H1 (cell line): ENCODE measurements around the gene ASAP2. TPM values are rescaled to one million over a fixed set of nuclear protein-coding genes. Genes with fewer than 3 reads are reported as not detected.

Source experiments
- CTCF ChIA-PET: fragments of 300-600 bp; sonication (Branson Sonifier 250); formaldehyde crosslinking; loops from one replicate; lab custom pipeline; 2021; ENCODE audit not compliant: partially characterized antibody; lab: Charles Lee
- POLR2A ChIA-PET: fragments of 300-600 bp; sonication (Branson Sonifier 250); formaldehyde crosslinking; loops from one replicate; lab custom pipeline; 2021; ENCODE audit warnings: inconsistent platforms; ENCODE audit not compliant: partially characterized antibody; lab: Charles Lee
- DNase-seq, 2 experiments: peaks; one replicate each; pipeline versions ENCODE4 v3.0.0 to v3.0.0-alpha.2; 2010 to 2022; ENCODE audit warnings: low spot score in 2 of 2, low read depth in 1 of 2, mixed read lengths in 1 of 2
- FAIRE-seq: peaks from 2 replicates; lab custom pipeline; 2011; peaks lifted over from hg19 to GRCh38; lab: Jason Lieb, UNC
- H2AFZ ChIP-seq: 2 replicates; pipeline ENCODE4 v1.8.1; 2012; ENCODE audit warnings: low read length, inconsistent platforms
- H2AK5ac ChIP-seq: 2 replicates; pipeline ENCODE4 v1.6.1; 2013; ENCODE audit warnings: low read depth, low read length
- H2BK120ac ChIP-seq: replicated peaks from 2 replicates; pipeline ENCODE3; 2013; ENCODE audit warnings: low read depth, low read length, inconsistent platforms
- H2BK12ac ChIP-seq: 2 replicates; pipeline ENCODE4 v1.6.1; 2013; ENCODE audit warnings: low read depth, low read length
- H2BK15ac ChIP-seq: 2 replicates; pipeline ENCODE4 v1.6.1; 2013; ENCODE audit warnings: low read length
- H2BK20ac ChIP-seq: 2 replicates; pipeline ENCODE4 v1.6.1; 2013; ENCODE audit warnings: low read length
- H2BK5ac ChIP-seq: 2 replicates; pipeline ENCODE4 v1.6.1; 2013; ENCODE audit warnings: low read depth, low read length
- H3K14ac ChIP-seq: 2 replicates; pipeline ENCODE4 v1.6.1; 2013; ENCODE audit warnings: inconsistent platforms; ENCODE audit not compliant: insufficient read length
- H3K18ac ChIP-seq: 2 replicates; pipeline ENCODE4 v1.6.1; 2013; ENCODE audit warnings: low read length; ENCODE audit errors: extremely low read depth
- H3K23ac ChIP-seq: 2 replicates; pipeline ENCODE4 v1.6.1; 2013; ENCODE audit warnings: inconsistent platforms; ENCODE audit not compliant: insufficient read length
- H3K23me2 ChIP-seq: 2 replicates; pipeline ENCODE4 v1.6.1; 2013; ENCODE audit warnings: low read depth, low read length
- H3K27ac ChIP-seq: 2 replicates; pipeline ENCODE4 v1.6.1; 2011; ENCODE audit warnings: low read depth, low read length, inconsistent platforms
- H3K27me3 ChIP-seq, 4 experiments: replicated peaks in 1 of 4; 1 replicate in 1 of 4; 2 replicates in 3 of 4; pipeline versions ENCODE4 v1.6.1 to v1.8.1; 2011 to 2013; ENCODE audit warnings: low read length in 3 of 4, mild to moderate bottlenecking in 3 of 4, inconsistent platforms in 2 of 4, mixed read lengths in 2 of 4, moderate library complexity in 1 of 4; ENCODE audit not compliant: control insufficient read depth in 3 of 4, insufficient read depth in 3 of 4; ENCODE audit errors: extremely low read depth in 1 of 4
- H3K36me3 ChIP-seq, 4 experiments: 2 replicates each; pipeline versions ENCODE4 v1.6.1 to v1.8.1; 2011 to 2013; ENCODE audit warnings: mild to moderate bottlenecking in 4 of 4, low read length in 3 of 4, moderate library complexity in 2 of 4, control low read depth in 1 of 4, inconsistent platforms in 1 of 4; ENCODE audit not compliant: insufficient read depth in 4 of 4, control insufficient read depth in 2 of 4
- H3K4ac ChIP-seq: replicated peaks from 2 replicates; pipeline ENCODE3; 2013; ENCODE audit warnings: low read length, low read depth, mixed read lengths, inconsistent platforms; ENCODE audit not compliant: insufficient read length
- H3K4me1 ChIP-seq, 4 experiments: replicated peaks in 1 of 4; 1 replicate in 1 of 4; 2 replicates in 3 of 4; pipeline versions ENCODE4 v1.6.1 to v1.8.1; 2011 to 2013; ENCODE audit warnings: low read length in 3 of 4, inconsistent platforms in 2 of 4, mixed read lengths in 1 of 4; ENCODE audit not compliant: insufficient read depth in 4 of 4, control insufficient read depth in 3 of 4
- H3K4me2 ChIP-seq, 2 experiments: 2 replicates each; pipeline versions ENCODE4 v1.6.1 to v1.8.1; 2011 to 2013; ENCODE audit warnings: low read depth in 2 of 2, low read length in 2 of 2, control low read depth in 1 of 2, inconsistent platforms in 1 of 2, mild to moderate bottlenecking in 1 of 2; ENCODE audit not compliant: insufficient read depth in 1 of 2
- H3K4me3 ChIP-seq, 4 experiments: fragments of 200-600, 300-600 bp in 1 of 4; sonication (generic), shearing (Covaris generic), sonication (Bioruptor Twin) in 1 of 4; 2 replicates each; pipeline versions ENCODE4 v1.5.1 to v1.8.1; 2011 to 2016; ENCODE audit warnings: low read length in 4 of 4, low read depth in 3 of 4, control low read depth in 2 of 4, inconsistent platforms in 2 of 4, mild to moderate bottlenecking in 2 of 4, mixed read lengths in 1 of 4, moderate library complexity in 1 of 4; ENCODE audit not compliant: insufficient read depth in 2 of 4; ENCODE audit errors: extremely low read depth in 1 of 4
- H3K56ac ChIP-seq: replicated peaks from 2 replicates; pipeline ENCODE3; 2013; ENCODE audit warnings: low read depth, mild to moderate bottlenecking, mixed read lengths, low read length, inconsistent platforms; ENCODE audit not compliant: insufficient read length
- H3K79me1 ChIP-seq: 2 replicates; pipeline ENCODE4 v1.6.1; 2013; ENCODE audit warnings: low read depth, low read length, control low read depth
- H3K79me2 ChIP-seq, 2 experiments: 2 replicates each; pipeline versions ENCODE4 v1.6.1 to v1.8.1; 2012 to 2013; ENCODE audit warnings: low read length in 2 of 2, mild to moderate bottlenecking in 2 of 2, inconsistent platforms in 1 of 2; ENCODE audit not compliant: insufficient read depth in 2 of 2, control insufficient read depth in 1 of 2
- H3K9ac ChIP-seq, 4 experiments: replicated peaks in 1 of 4; 1 replicate in 1 of 4; 2 replicates in 3 of 4; pipeline versions ENCODE4 v1.6.1 to v1.8.1; 2011 to 2013; ENCODE audit warnings: low read depth in 3 of 4, low read length in 3 of 4, control low read depth in 2 of 4, mild to moderate bottlenecking in 2 of 4, moderate library complexity in 2 of 4, inconsistent platforms in 1 of 4; ENCODE audit errors: extremely low read depth in 1 of 4
- H3K9me3 ChIP-seq, 2 experiments: 2 replicates each; pipeline versions ENCODE4 v1.6.1 to v1.8.1; 2012 to 2013; ENCODE audit warnings: mild to moderate bottlenecking in 2 of 2, moderate library complexity in 2 of 2, control low read depth in 1 of 2, inconsistent platforms in 1 of 2, low read depth in 1 of 2, low read length in 1 of 2, mixed read lengths in 1 of 2; ENCODE audit not compliant: insufficient read depth in 2 of 2
- H4K20me1 ChIP-seq, 2 experiments: replicated peaks in 1 of 2; 2 replicates each; pipeline versions ENCODE3 to v1.8.1; 2011 to 2013; ENCODE audit warnings: inconsistent platforms in 2 of 2, low read length in 2 of 2, mild to moderate bottlenecking in 1 of 2; ENCODE audit not compliant: insufficient read depth in 2 of 2, control insufficient read depth in 1 of 2
- H4K5ac ChIP-seq: 2 replicates; pipeline ENCODE4 v1.6.1; 2013; ENCODE audit warnings: low read length, low read depth, mixed read lengths, inconsistent platforms; ENCODE audit not compliant: insufficient read length
- H4K8ac ChIP-seq: 2 replicates; pipeline ENCODE4 v1.8.0; 2013; ENCODE audit warnings: mild to moderate bottlenecking, moderate library complexity, low read length, inconsistent platforms; ENCODE audit not compliant: insufficient read depth; ENCODE audit errors: extremely low read depth
- H4K91ac ChIP-seq: replicated peaks from 2 replicates; pipeline ENCODE3; 2013; ENCODE audit warnings: low read length, mixed read lengths, inconsistent platforms; ENCODE audit not compliant: insufficient read length
- CBX5 ChIP-seq: fragments of 300-800, 300-1000 bp; sonication (generic); IDR thresholded peaks from 2 replicates; pipeline ENCODE4 v1.7.1; 2016; ENCODE audit warnings: antibody characterized with exemption, low read length, low read depth
- CHD1 ChIP-seq: IDR thresholded peaks from 2 replicates; pipeline ENCODE4 v1.6.1; 2012; ENCODE audit warnings: low read depth, low read length, improper control_type of control experiment
- EGR1 ChIP-seq: IDR thresholded peaks from 2 replicates; pipeline ENCODE4 v1.6.1; 2011; ENCODE audit warnings: low read depth, low read length, borderline replicate concordance
- EP300 ChIP-seq, 2 experiments: IDR thresholded peaks; 1 replicate in 1 of 2; 2 replicates in 1 of 2; pipeline ENCODE4 v1.6.1; 2011 to 2012; ENCODE audit warnings: low read depth in 2 of 2, low read length in 2 of 2, mild to moderate bottlenecking in 2 of 2, borderline replicate concordance in 1 of 2, inconsistent platforms in 1 of 2, moderate library complexity in 1 of 2
- GABPA ChIP-seq: IDR thresholded peaks from 2 replicates; pipeline ENCODE4 v1.6.1; 2011; ENCODE audit warnings: mild to moderate bottlenecking, low read length, moderate library complexity, borderline replicate concordance; ENCODE audit not compliant: insufficient read depth
- GTF2F1 ChIP-seq: IDR thresholded peaks from 2 replicates; pipeline ENCODE4 v1.6.1; 2012; ENCODE audit warnings: low read depth, low read length, improper control_type of control experiment, borderline replicate concordance
- SP4 ChIP-seq: IDR thresholded peaks from 2 replicates; pipeline ENCODE4 v1.6.1; 2012; ENCODE audit warnings: low read length, inconsistent platforms
- SUZ12 ChIP-seq: fragments of 200-600 bp; sonication (generic); IDR thresholded peaks from 2 replicates; pipeline ENCODE4 v1.6.1; 2012; ENCODE audit warnings: mild to moderate bottlenecking, inconsistent platforms, low read length, moderate library complexity, mixed read lengths
- YY1 ChIP-seq: IDR thresholded peaks from 2 replicates; pipeline ENCODE4 v1.6.1; 2011; ENCODE audit warnings: low read depth, mild to moderate bottlenecking, low read length
- WGBS, 2 experiments: shearing (Covaris generic) in 1 of 2; methylation state at CpG; one replicate each; pipeline versions ENCODE4 v1.1.6 to v1.1.7; 2013 to 2015; ENCODE audit warnings: low lambda C conversion rate in 2 of 2, mixed read lengths in 2 of 2, inconsistent platforms in 1 of 2, low coverage in 1 of 2, missing lambda C conversion rate in 1 of 2; ENCODE audit not compliant: insufficient replicate concordance in 2 of 2, insufficient coverage in 1 of 2, insufficient read length in 1 of 2; ENCODE audit errors: extremely low coverage in 1 of 2, missing lambda C conversion rate in 1 of 2; 5-methylcytosine and 5-hydroxymethylcytosine counted together
- polyA plus RNA-seq, 7 experiments: library from polyadenylated mRNA; depleted of rRNA in 3 of 7; stranded (reverse) in 5 of 7; unstranded in 2 of 7; fragments of >200 nt in 5 of 7; fragments of 200-250 nt in 2 of 7; gene quantifications; 1 replicate in 5 of 7; 2 replicates in 1 of 7; 4 replicates in 1 of 7; pipeline versions ENCODE4 v1.2.1 to v1.2.3, GENCODE V29; 2011 to 2013; ENCODE audit warnings: missing spikeins in 2 of 7, mixed read lengths in 2 of 7
- total RNA-seq: library from RNA; stranded (reverse); fragmentation: NEBNext Ultra II Directional; extraction: Animal tissue kit (Norgen Biotek cat#: 25700); gene quantifications from 2 replicates; pipeline ENCODE4 v1.2.1, GENCODE V29; 2021
- TF ChIP-seq, protein P1 (sequence below): IDR thresholded peaks from 2 replicates; pipeline ENCODE4 v1.6.1; 2011; ENCODE audit warnings: low read length, improper control_type of control experiment

The ASAP2 gene
- total and polyA plus RNA-seq, 2 of the 8 experiments (the other 6 are each of a cell fraction or from before 2014, with no cell fraction given) = 10.2 to 18.7 TPM

DNA sequence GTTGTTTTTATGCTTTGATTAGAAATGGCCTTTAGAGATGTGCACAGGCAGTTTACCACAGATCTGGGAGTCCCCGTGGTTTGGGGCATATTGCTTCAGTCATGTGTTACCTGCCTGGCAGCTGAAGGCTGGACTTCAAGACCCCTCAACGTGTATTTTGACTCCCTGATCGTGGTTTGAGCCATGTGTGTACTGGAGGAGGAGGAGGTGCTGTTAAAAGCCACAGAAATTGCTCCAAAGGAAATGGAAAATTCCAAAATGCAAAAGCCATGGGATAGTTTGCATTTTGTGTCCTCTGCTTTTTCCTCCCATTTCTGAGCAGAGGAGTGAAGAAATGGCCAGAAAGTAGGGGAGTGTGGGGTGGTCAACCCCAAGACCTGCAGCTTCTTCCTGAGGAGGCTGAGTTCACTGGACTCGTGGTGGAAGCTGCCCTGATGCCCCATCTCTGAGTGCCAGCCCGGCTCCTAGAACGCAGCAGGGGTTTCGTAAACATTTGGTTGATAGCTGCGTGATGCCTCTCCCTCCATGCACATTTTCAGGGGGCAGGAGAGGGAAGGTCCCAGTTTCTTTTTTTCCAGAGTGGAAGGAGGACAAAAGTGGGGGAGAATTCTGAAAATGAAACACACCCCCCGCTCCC is 171.0 kb downstream of the ASAP2 start:
- Histone ChIP-seq H2BK15ac (no peak overlapping the region), H3K4me1 (peaks cover 0 to 9% (median 4%) of the 10 kb centered on the region in 4 experiments; a peak in 4 of 7 replicates), H3K36me3 (peaks cover 0 to 6% (median 2%) of the 10 kb centered on the region in 4 experiments; a peak in 1 of 8 replicates), H3K9ac (no peak overlapping the region), H3K23me2 (no peaks in the 10 kb centered on the region), H3K27me3 (no peaks in the 10 kb centered on the region), H3K79me2 (no peaks in the 10 kb centered on the region), H4K91ac (no peak overlapping the region), H3K4me2 (no peak overlapping the region), H2BK20ac (no peak overlapping the region), H3K9me3 (no peaks in the 10 kb centered on the region), H4K8ac (no peak overlapping the region), H3K18ac (no peak overlapping the region), H2BK120ac (no peak overlapping the region), H3K27ac (no peak overlapping the region), H3K56ac (no peak overlapping the region), H2BK5ac (peak overlapping the region; percentile 81), H3K23ac (no peak overlapping the region), H3K79me1 (no peaks in the 10 kb centered on the region), H3K4ac (no peak overlapping the region), H2AK5ac (no peak overlapping the region), H3K4me3 (no peak overlapping the region), H2BK12ac (no peak overlapping the region), H2AFZ (no peak overlapping the region), H4K5ac (no peak overlapping the region), H4K20me1 (no peaks in the 10 kb centered on the region), H3K14ac (no peak overlapping the region)
- DNase-seq (no peak), FAIRE-seq (no peak)
- POLR2A ChIA-PET = no interaction called here
- CTCF ChIA-PET = interaction anchor here (0.9 to 12.1 kb wide), 3 partner anchors 8 to 236 kb away, joined by 3 to 106 read pairs (median 3); no protein-coding TSS in a partner anchor
- TF ChIP-seq GABPA (no peak), SUZ12 (no peak), EGR1 (no peak), GTF2F1 (no peak), YY1 (no peak), SP4 (no peak), CHD1 (no peak), EP300 (IDR thresholded peaks at IDR 0.05; ENCODE audit: borderline replicate concordance in 1 of 2, low read depth in 2 of 2, low read length in 2 of 2) (no peak), CBX5 (no peak)
- TF ChIP-seq, protein P1, sequence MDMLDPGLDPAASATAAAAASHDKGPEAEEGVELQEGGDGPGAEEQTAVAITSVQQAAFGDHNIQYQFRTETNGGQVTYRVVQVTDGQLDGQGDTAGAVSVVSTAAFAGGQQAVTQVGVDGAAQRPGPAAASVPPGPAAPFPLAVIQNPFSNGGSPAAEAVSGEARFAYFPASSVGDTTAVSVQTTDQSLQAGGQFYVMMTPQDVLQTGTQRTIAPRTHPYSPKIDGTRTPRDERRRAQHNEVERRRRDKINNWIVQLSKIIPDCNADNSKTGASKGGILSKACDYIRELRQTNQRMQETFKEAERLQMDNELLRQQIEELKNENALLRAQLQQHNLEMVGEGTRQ = no peak
- 76% methylated on average over 9 of the region's 9 CpGs; no CpG with 5 or more reads in 1 of the 2 experiments for WGBS, 2 experiments
